ENCODE measurements around the gene SEM1. TPM values are rescaled to one million over a fixed set of nuclear protein-coding genes. Genes with fewer than 3 reads are reported as not detected.

SEM1 gene
- polyA plus RNA-seq, 2 of the 4 experiments (the other 2 are of a cell fraction) = 235 to 859 TPM

DNA sequence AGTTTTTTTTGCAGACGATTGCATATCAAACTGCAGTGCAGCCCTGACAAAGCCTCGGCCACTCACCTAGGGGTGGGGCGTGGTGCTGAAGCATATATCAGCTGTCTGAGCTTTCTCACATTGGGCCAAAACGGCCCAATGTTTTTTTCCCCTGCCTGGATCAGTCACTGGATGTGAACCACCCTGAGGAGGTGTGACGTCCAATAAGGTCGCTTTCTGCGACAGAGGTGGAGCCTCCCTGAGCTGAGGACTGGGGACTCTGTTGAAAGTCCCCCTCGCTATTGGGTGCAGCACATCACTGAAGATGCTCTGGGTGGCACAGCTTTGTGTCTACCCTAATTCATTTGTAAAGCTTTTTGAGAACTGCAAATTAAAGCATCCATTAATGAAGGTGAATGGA is 60.9 kb downstream of the SEM1 start:
- FAIRE-seq = no peak
- no peak overlapping the region for H3K27ac ChIP-seq
- ChIA-PET POLR2A (no interaction called here), CTCF (no interaction called here)
- no peak for TF ChIP-seq TP53 (CRISPR knock-in tag; IDR thresholded peaks at IDR 0.05)
- TF ChIP-seq, protein P1, sequence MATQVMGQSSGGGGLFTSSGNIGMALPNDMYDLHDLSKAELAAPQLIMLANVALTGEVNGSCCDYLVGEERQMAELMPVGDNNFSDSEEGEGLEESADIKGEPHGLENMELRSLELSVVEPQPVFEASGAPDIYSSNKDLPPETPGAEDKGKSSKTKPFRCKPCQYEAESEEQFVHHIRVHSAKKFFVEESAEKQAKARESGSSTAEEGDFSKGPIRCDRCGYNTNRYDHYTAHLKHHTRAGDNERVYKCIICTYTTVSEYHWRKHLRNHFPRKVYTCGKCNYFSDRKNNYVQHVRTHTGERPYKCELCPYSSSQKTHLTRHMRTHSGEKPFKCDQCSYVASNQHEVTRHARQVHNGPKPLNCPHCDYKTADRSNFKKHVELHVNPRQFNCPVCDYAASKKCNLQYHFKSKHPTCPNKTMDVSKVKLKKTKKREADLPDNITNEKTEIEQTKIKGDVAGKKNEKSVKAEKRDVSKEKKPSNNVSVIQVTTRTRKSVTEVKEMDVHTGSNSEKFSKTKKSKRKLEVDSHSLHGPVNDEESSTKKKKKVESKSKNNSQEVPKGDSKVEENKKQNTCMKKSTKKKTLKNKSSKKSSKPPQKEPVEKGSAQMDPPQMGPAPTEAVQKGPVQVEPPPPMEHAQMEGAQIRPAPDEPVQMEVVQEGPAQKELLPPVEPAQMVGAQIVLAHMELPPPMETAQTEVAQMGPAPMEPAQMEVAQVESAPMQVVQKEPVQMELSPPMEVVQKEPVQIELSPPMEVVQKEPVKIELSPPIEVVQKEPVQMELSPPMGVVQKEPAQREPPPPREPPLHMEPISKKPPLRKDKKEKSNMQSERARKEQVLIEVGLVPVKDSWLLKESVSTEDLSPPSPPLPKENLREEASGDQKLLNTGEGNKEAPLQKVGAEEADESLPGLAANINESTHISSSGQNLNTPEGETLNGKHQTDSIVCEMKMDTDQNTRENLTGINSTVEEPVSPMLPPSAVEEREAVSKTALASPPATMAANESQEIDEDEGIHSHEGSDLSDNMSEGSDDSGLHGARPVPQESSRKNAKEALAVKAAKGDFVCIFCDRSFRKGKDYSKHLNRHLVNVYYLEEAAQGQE (IDR thresholded peaks at IDR 0.05) = no peak
- no peak for TF ChIP-seq E2F6 (IDR thresholded peaks at IDR 0.05; ENCODE audit: borderline replicate concordance, low read depth)
- no peak for TF ChIP-seq PHF8 (IDR thresholded peaks at IDR 0.05; ENCODE audit: borderline replicate concordance, low read depth)
- no peak for TF ChIP-seq HEYL (CRISPR knock-in tag; IDR thresholded peaks at IDR 0.05)
- TF ChIP-seq NFE2L2 (conservative IDR thresholded peaks at IDR 0.05; ENCODE audit: low read length) = no peak
- no peak for TF ChIP-seq CBX2 (IDR thresholded peaks at IDR 0.05; ENCODE audit: borderline replicate concordance, low read depth)
- no peak for TF ChIP-seq EHMT2 (IDR thresholded peaks at IDR 0.05; ENCODE audit: low read depth)
- H3K9me3 ChIP-seq = no peaks in the 10 kb centered on the region
- DNase-seq (ENCODE audit: low read depth in 1 of 2, low spot score in 1 of 2) = no peak
- 44% methylated on average over 8 of the region's 8 CpGs for WGBS (ENCODE audit: missing lambda C conversion rate)
- H3K4me1 ChIP-seq = no peaks in the 10 kb centered on the region
- H3K4me2 ChIP-seq = no peak overlapping the region
- H3K4me3 ChIP-seq = no peak overlapping the region
- no peak for ATAC-seq

GRCh38 chr7:96647733-96648132 is 61.9 kb downstream of the SEM1 start:
- 30% methylated on average over 3 of the region's 3 CpGs for WGBS (ENCODE audit: missing lambda C conversion rate)
- POLR2A ChIA-PET = no interaction called here
- H3K27ac ChIP-seq = no peak overlapping the region
- TF ChIP-seq JUNB (IDR thresholded peaks at IDR 0.05) (no peak), CEBPB (IDR thresholded peaks at IDR 0.05) (no peak), NPAS2 (CRISPR knock-in tag; IDR thresholded peaks at IDR 0.05; ENCODE audit: borderline replicate concordance) (no peak), MAFK (IDR thresholded peaks at IDR 0.05; ENCODE audit: partially characterized antibody) (no peak), MYC (IDR thresholded peaks at IDR 0.05; ENCODE audit: borderline replicate concordance, low read length) (no peak), ZC3H11A (IDR thresholded peaks at IDR 0.05) (no peak), HEYL (CRISPR knock-in tag; IDR thresholded peaks at IDR 0.05) (no peak), PHF8 (IDR thresholded peaks at IDR 0.05; ENCODE audit: borderline replicate concordance, low read depth) (no peak), SMC3 (IDR thresholded peaks at IDR 0.05) (no peak), FOSB (CRISPR knock-in tag; IDR thresholded peaks at IDR 0.05) (no peak), TP53 (CRISPR knock-in tag; IDR thresholded peaks at IDR 0.05) (no peak), FOSL2 (IDR thresholded peaks at IDR 0.05) (no peak), FOSL2 (CRISPR knock-in tag; IDR thresholded peaks at IDR 0.05) (no peak), SREBF2 (IDR thresholded peaks at IDR 0.05) (no peak), HES2 (IDR thresholded peaks at IDR 0.05) (no peak), EHF (CRISPR knock-in tag; IDR thresholded peaks at IDR 0.05) (no peak), RAD21 (conservative IDR thresholded peaks at IDR 0.05 in 1 of 2, IDR thresholded peaks at IDR 0.05 in 1 of 2) (no peak), HOXA7 (CRISPR knock-in tag; IDR thresholded peaks at IDR 0.05) (no peak), EHMT2 (IDR thresholded peaks at IDR 0.05; ENCODE audit: low read depth) (no peak)
- TF ChIP-seq, protein P1 (IDR thresholded peaks at IDR 0.05) = no peak
- TF ChIP-seq, protein P2, sequence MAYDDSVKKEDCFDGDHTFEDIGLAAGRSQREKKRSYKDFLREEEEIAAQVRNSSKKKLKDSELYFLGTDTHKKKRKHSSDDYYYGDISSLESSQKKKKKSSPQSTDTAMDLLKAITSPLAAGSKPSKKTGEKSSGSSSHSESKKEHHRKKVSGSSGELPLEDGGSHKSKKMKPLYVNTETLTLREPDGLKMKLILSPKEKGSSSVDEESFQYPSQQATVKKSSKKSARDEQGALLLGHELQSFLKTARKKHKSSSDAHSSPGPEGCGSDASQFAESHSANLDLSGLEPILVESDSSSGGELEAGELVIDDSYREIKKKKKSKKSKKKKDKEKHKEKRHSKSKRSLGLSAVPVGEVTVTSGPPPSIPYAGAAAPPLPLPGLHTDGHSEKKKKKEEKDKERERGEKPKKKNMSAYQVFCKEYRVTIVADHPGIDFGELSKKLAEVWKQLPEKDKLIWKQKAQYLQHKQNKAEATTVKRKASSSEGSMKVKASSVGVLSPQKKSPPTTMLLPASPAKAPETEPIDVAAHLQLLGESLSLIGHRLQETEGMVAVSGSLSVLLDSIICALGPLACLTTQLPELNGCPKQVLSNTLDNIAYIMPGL (CRISPR knock-in tag; IDR thresholded peaks at IDR 0.05; ENCODE audit: borderline replicate concordance) = no peak
- H3K4me3 ChIP-seq = no peak overlapping the region
- FAIRE-seq (no peak), DNase-seq (ENCODE audit: low read depth in 1 of 2, low spot score in 1 of 2) (no peak), ATAC-seq (no peak)
- CTCF ChIA-PET = no interaction called here
- no peak overlapping the region for H3K4me2 ChIP-seq
- H3K4me1 ChIP-seq = no peaks in the 10 kb centered on the region
- no peaks in the 10 kb centered on the region for H3K9me3 ChIP-seq

Measured in A549 (cell line).